Activated CD4-positive, alpha-beta T cell treated with anti-CD3 and anti-CD28 coated beads, Interleukin-2, amount 50 U/mL, for 1 hour (primary cell): ENCODE results near the gene CLSTN1.
"Not testable (repeated sequence)": the region's sequence is repeated elsewhere in the genome, so short reads cannot be mapped to it uniquely, and the experiment has no call there.

ENCODE experiments used
- DNase-seq: peaks from one replicate; pipeline ENCODE4 v3.0.0-alpha.2; 2020

The CLSTN1 gene

GRCh38 chr1:9728451-9729295 lies 95.1 kb downstream of the CLSTN1 start:
- peak; percentile 55 for DNase-seq

GRCh38 chr1:9726905-9727595 lies 96.7 kb downstream of the CLSTN1 start:
- DNase-seq: no peak

GRCh38 chr1:9726406-9726805 lies 97.4 kb downstream of the CLSTN1 start:
- DNase-seq: no peak

GRCh38 chr1:9724706-9725476 lies 98.9 kb downstream of the CLSTN1 start:
- DNase-seq: peak; percentile 70

GRCh38 chr1:9723926-9724325 lies 99.8 kb downstream of the CLSTN1 start:
- DNase-seq: no peak

- DNase-seq: no peak
These were observed 100.5 kb downstream of the CLSTN1 start for GRCh38 chr1:9723068-9723805.

- no peak for DNase-seq
These were observed 101.4 kb downstream of the CLSTN1 start for GRCh38 chr1:9722378-9722749.

- peak; percentile 82 for DNase-seq
These were observed 102.0 kb downstream of the CLSTN1 start for GRCh38 chr1:9721606-9722377.

- DNase-seq: no peak
These were observed 102.8 kb downstream of the CLSTN1 start for GRCh38 chr1:9720785-9721605.

- no peak for DNase-seq
These were observed 103.6 kb downstream of the CLSTN1 start for GRCh38 chr1:9719978-9720722.

- DNase-seq: no peak
These were observed 105.6 kb downstream of the CLSTN1 start for GRCh38 chr1:9718006-9718680.

GRCh38 chr1:9717193-9718005 lies 106.4 kb downstream of the CLSTN1 start:
- DNase-seq: peak; percentile 83

- DNase-seq: no peak
These were observed 107.2 kb downstream of the CLSTN1 start for GRCh38 chr1:9716404-9717192.

- DNase-seq: peak; percentile 67
These were observed 108.1 kb downstream of the CLSTN1 start for GRCh38 chr1:9715536-9716226.

- DNase-seq: peak; percentile 40
These were observed 109.5 kb downstream of the CLSTN1 start for GRCh38 chr1:9714257-9714718.

GRCh38 chr1:9712767-9713166 lies 111.0 kb downstream of the CLSTN1 start:
- DNase-seq: not testable (repeated sequence)

- DNase-seq: no peak
These were observed 112.2 kb downstream of the CLSTN1 start for GRCh38 chr1:9711466-9712020.
